ENCODE measurements around the gene ACTR1B.
"Not testable (repeated sequence)": the region's sequence is repeated elsewhere in the genome, so short reads cannot be mapped to it uniquely, and the experiment has no call there.

ACTR1B gene

DNA sequence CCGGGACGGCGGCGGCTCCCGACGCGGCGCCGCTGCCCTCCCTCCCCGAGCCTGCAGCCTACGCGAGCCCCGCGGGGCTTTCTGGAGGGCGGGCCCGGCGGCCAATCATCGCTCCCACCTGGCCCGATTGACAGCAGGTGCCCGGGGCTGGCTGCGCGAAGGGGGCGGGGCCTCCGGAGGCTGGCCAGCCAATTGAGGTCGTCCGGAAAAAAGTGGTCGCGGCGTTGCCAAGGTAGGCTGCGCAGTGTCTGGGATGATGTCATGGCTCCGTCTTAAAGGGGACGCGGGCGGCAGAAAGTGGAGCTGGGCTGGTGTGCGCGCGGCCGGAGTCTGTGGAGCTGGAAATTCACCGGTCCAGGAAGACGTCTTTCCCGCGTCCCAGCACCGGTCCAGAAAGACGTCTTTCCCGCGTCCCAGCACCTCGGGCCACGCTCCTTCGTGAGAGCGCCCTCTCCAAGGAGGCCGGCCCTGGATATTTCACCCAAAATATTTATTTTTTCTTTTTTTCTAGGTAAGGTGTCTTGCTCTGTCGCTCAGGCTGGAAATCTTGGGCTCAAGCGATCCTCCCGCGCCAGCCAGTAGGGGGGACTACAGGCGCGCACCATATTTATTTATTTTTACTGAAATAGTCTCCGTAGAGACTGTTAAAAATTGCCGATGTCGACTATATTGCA lies at the start of gene ACTR1B:
TSS of gene ACTR1B (minus strand) at position 83 of the 674 bp plus-strand sequence. CDS start 154 bp downstream, outside the sequence.
- DNase-seq (ENCODE audit: low spot score), result peak; percentile 96

- DNase-seq (ENCODE audit: low spot score), result no peak
Observed at GRCh38 chr2:97712693-97713295, 49.0 kb upstream of the ACTR1B start.

DNA sequence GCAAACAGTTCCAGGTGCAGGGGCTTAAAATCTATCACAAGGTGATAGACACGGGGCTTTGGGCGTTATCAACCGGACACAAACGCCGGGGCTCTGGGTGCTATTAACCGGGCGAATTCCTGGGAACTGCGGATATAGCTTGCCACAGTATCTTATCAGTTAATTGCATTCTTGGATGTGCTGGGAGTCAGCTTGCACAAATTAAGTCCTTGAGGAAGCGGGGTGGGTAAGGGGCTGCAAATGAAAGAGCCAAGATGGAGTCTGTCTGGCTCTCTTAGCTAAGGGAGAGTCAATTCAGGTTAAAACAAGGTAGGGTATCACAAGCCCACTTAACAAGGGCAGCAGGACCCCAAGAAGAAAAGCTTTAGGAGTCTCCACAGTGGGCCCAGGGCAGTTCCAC lies 48.3 kb upstream of the ACTR1B start:
- DNase-seq (ENCODE audit: low spot score), result not testable (repeated sequence)

DNA sequence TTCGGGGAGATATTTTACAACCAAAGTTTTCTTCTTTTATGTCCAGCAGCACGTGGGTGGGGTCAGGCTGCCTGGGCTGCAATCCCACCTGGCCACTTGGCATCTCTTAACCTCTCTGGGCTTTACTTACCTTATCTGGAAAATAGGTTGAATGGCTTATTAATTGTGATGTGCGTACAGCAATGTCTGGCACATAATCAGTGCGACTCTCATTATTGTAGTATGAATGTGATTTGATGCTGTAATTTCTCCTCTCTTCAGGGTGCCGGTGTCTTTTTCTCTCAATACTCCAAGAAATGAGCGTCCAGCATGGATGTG lies 47.5 kb upstream of the ACTR1B start:
- DNase-seq (ENCODE audit: low spot score), result no peak

- DNase-seq (ENCODE audit: low spot score), result no peak
Observed at GRCh38 chr2:97708608-97709007, 44.8 kb upstream of the ACTR1B start.

- no peak for DNase-seq (ENCODE audit: low spot score)
Observed at GRCh38 chr2:97708048-97708380, 44.2 kb upstream of the ACTR1B start.

GRCh38 chr2:97707362-97708047 lies 43.7 kb upstream of the ACTR1B start:
- DNase-seq (ENCODE audit: low spot score), result no peak

DNA sequence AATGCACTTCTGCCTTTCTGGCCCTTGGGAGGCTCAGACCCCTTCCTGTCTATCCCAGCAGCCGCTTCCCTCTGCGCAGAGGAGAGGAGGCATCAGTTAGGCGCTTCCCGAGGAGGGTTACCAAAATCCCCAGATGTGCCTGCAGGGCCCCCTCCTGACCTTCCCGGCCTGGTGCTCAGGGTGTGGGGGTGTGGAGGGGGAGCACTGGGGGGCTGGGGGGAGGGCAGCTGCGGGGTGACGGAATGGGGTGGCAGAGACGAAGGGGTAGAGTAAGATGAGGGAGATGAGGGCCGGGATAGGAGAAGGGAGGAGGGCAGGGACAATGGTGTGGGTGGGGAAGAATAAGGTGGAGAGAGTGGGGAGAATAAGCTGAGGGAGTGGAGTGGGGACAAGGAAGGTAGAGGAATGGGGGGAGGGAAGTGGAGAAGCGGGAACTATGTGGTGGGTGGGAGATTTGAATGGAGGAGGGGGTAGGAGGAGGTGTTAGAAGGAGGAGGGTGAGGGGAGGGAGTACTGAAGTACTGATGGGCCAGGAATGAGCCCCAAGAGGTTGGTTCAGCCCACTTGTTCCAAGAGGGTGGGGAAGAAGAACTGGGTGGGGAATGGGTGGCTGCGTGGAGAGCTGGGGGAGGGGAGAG lies 43.0 kb upstream of the ACTR1B start:
- DNase-seq (ENCODE audit: low spot score), result no peak

DNA sequence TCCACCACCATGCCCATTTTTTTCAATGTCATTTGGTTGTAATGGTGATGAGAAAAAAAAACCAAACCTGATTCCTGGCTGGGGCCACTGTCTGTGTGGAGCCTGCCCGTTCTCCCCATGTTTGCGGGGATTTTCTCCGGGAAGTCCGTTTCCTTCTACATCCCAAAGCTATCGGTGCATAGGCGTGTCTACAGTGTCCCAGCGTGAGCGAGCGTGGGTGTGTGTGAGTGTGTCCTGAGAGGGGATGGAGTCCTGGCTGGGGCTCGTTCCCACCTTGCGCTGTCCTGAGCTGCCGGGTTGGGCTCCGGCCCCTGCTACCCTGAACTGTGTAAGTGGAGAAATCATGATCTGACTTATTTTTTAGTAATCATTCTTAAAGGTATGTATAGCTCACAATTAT lies 42.3 kb upstream of the ACTR1B start:
- DNase-seq (ENCODE audit: low spot score), result no peak

- DNase-seq (ENCODE audit: low spot score), result no peak
Observed at GRCh38 chr2:97704989-97705388, 41.1 kb upstream of the ACTR1B start.

- DNase-seq (ENCODE audit: low spot score), result no peak
Observed at GRCh38 chr2:97703741-97704140, 39.9 kb upstream of the ACTR1B start.

DNA sequence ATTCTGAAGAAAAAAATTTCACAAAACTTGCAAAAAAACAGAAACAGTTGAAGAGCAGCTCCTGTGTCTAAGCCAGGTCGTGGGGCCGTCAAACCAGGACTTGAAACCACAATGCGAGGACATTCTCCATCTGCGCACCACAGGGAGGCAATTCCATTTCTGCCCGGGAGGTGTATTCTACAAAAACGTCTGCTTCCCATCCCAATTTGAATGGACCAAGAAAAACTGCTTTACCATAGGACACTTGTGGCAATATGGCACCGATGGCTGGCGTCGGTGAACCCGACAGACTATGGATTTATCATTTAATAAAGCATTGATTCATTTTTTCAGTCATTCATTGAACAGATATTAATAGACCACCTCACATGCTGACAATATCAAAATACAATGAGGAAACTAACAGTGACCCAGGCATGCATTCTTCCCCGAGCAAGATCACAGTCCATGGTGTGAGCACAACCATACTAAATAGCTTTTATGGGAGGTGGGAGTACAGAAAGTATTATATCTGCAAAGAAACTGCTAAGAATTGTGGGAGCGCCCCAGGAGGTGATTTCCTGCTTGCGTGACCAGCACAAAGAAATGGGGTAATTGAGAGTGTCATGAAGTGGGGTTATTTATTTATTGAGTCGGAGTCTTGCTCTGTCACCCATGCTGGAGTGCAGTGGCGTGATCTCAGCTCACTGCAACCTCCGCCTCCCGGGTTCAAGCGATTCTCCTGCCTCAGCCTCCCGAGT lies 39.1 kb upstream of the ACTR1B start:
- no peak for DNase-seq (ENCODE audit: low spot score)

GRCh38 chr2:97701851-97702465 lies 38.1 kb upstream of the ACTR1B start:
- DNase-seq (ENCODE audit: low spot score), result no peak

DNA sequence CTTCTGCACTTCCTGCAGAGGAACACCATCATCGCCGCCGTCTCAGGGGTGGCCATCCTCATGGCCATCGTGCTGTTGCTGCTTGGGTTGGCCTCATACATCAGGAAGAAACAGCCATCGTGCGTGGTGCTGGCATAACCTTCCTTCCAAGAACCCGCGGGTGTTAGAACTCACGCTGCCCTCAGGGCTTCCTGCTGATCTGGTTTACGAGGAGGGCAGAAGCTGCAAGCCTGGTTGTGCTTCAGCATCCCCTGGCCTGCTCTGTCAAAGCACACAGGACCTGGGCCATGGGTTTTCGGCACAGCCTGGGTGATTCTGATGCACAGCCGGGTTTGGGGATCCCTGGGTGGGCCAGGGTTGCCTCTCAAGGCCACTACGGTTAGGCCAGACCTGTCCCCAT lies 37.3 kb upstream of the ACTR1B start:
- no peak for DNase-seq (ENCODE audit: low spot score)

GRCh38 chr2:97699765-97700444 lies 36.1 kb upstream of the ACTR1B start:
- peak; percentile 69 for DNase-seq (ENCODE audit: low spot score)

DNA sequence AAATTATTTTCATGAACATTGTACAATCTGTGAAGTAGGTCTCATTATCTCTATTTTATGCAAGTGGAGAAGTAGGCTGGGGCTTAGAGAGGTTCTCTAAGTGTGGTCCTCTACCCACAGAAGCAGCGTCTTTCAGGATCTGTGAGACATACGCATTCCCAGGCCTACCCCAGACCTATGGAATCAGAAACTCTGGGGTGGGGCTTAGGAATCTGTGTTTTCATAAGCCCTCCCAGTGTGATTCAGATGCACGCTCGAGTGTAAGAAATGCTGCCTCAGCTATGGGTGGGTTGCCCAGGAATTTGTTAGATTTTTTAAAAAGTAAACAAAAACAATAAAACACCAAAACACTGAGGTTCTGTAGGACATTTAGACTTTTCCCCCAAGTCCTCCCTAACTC lies 34.7 kb upstream of the ACTR1B start:
- no peak for DNase-seq (ENCODE audit: low spot score)

GRCh38 chr2:97697252-97698235 lies 33.7 kb upstream of the ACTR1B start:
- peak; percentile 87 for DNase-seq (ENCODE audit: low spot score)

- DNase-seq (ENCODE audit: low spot score), result no peak
Observed at GRCh38 chr2:97695744-97696143, 31.9 kb upstream of the ACTR1B start.

DNA sequence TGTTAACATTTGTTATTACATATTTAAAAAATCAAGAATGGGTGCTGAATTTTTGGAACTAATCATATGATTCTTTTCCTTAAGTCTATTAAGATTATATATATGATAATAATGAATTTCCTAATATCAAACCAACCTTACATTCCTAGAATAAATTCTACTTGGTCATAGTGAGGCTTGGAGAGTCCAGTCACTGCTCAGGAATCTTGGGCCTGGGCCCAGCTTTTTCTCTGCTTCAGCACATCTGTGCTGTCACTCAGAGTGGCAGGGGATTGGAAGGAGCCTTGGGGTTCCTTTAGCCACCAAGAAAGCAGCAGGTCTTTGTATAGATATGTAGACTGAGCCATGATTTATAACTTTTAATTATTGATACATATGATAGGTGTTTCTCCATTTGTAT lies 29.6 kb upstream of the ACTR1B start:
- DNase-seq (ENCODE audit: low spot score), result no peak

DNA sequence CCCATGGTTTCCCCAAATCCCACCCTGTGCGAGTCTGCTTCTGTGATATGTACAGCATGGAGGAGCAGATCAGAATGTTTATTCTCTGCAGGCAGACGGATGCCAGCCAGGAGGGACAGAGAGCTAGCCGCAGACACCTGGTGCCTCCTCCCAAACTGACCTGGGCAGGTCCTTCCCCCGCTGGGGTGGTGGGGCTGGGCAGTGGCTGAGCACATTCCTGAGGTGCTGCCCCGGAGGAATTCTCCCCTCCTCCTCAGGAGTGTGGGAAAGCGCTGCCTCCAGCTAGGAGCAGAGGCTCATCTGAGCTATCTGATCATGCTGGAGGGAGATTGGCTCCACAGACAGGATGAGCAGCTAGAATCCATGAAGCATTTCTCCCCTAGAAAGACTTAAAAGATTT lies 27.3 kb upstream of the ACTR1B start:
- DNase-seq (ENCODE audit: low spot score), result no peak
